Measurements from ENCODE around the gene AKAP13. TPM values are rescaled to one million over a fixed set of nuclear protein-coding genes. Genes with fewer than 3 reads are reported as not detected.

The AKAP13 gene
- total and polyA plus RNA-seq, 2 of the 8 experiments (the other 6 are each of a cell fraction or from before 2014, with no cell fraction given): 14.0 to 46.2 TPM

DNA sequence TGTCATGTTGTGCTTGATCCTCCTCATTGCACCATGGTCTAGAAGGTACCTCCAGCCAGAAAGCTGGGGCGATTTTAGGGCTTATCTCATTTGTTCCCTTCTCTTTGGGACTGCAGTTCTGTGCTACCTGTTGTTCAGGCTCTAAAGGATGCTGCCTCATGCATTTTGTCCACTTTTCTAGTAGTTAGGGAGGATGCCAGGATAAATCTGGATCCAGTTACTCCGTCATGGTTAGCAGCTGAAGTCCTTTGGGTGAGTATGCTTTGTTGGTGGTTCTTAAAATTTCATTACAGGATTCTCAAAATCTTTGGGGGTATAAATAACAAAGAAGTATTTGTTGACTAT is 8.9 kb downstream of the AKAP13 start (continued):
- TF ChIP-seq, protein P1, sequence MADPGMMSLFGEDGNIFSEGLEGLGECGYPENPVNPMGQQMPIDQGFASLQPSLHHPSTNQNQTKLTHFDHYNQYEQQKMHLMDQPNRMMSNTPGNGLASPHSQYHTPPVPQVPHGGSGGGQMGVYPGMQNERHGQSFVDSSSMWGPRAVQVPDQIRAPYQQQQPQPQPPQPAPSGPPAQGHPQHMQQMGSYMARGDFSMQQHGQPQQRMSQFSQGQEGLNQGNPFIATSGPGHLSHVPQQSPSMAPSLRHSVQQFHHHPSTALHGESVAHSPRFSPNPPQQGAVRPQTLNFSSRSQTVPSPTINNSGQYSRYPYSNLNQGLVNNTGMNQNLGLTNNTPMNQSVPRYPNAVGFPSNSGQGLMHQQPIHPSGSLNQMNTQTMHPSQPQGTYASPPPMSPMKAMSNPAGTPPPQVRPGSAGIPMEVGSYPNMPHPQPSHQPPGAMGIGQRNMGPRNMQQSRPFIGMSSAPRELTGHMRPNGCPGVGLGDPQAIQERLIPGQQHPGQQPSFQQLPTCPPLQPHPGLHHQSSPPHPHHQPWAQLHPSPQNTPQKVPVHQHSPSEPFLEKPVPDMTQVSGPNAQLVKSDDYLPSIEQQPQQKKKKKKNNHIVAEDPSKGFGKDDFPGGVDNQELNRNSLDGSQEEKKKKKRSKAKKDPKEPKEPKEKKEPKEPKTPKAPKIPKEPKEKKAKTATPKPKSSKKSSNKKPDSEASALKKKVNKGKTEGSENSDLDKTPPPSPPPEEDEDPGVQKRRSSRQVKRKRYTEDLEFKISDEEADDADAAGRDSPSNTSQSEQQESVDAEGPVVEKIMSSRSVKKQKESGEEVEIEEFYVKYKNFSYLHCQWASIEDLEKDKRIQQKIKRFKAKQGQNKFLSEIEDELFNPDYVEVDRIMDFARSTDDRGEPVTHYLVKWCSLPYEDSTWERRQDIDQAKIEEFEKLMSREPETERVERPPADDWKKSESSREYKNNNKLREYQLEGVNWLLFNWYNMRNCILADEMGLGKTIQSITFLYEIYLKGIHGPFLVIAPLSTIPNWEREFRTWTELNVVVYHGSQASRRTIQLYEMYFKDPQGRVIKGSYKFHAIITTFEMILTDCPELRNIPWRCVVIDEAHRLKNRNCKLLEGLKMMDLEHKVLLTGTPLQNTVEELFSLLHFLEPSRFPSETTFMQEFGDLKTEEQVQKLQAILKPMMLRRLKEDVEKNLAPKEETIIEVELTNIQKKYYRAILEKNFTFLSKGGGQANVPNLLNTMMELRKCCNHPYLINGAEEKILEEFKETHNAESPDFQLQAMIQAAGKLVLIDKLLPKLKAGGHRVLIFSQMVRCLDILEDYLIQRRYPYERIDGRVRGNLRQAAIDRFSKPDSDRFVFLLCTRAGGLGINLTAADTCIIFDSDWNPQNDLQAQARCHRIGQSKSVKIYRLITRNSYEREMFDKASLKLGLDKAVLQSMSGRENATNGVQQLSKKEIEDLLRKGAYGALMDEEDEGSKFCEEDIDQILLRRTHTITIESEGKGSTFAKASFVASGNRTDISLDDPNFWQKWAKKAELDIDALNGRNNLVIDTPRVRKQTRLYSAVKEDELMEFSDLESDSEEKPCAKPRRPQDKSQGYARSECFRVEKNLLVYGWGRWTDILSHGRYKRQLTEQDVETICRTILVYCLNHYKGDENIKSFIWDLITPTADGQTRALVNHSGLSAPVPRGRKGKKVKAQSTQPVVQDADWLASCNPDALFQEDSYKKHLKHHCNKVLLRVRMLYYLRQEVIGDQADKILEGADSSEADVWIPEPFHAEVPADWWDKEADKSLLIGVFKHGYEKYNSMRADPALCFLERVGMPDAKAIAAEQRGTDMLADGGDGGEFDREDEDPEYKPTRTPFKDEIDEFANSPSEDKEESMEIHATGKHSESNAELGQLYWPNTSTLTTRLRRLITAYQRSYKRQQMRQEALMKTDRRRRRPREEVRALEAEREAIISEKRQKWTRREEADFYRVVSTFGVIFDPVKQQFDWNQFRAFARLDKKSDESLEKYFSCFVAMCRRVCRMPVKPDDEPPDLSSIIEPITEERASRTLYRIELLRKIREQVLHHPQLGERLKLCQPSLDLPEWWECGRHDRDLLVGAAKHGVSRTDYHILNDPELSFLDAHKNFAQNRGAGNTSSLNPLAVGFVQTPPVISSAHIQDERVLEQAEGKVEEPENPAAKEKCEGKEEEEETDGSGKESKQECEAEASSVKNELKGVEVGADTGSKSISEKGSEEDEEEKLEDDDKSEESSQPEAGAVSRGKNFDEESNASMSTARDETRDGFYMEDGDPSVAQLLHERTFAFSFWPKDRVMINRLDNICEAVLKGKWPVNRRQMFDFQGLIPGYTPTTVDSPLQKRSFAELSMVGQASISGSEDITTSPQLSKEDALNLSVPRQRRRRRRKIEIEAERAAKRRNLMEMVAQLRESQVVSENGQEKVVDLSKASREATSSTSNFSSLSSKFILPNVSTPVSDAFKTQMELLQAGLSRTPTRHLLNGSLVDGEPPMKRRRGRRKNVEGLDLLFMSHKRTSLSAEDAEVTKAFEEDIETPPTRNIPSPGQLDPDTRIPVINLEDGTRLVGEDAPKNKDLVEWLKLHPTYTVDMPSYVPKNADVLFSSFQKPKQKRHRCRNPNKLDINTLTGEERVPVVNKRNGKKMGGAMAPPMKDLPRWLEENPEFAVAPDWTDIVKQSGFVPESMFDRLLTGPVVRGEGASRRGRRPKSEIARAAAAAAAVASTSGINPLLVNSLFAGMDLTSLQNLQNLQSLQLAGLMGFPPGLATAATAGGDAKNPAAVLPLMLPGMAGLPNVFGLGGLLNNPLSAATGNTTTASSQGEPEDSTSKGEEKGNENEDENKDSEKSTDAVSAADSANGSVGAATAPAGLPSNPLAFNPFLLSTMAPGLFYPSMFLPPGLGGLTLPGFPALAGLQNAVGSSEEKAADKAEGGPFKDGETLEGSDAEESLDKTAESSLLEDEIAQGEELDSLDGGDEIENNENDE (IDR thresholded peaks at IDR 0.05; ENCODE audit: insufficient replicate concordance, low read length): no peak
- TF ChIP-seq CEBPB (IDR thresholded peaks at IDR 0.05; ENCODE audit: low read depth, low read length): no peak
- TF ChIP-seq, protein P2, sequence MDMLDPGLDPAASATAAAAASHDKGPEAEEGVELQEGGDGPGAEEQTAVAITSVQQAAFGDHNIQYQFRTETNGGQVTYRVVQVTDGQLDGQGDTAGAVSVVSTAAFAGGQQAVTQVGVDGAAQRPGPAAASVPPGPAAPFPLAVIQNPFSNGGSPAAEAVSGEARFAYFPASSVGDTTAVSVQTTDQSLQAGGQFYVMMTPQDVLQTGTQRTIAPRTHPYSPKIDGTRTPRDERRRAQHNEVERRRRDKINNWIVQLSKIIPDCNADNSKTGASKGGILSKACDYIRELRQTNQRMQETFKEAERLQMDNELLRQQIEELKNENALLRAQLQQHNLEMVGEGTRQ (IDR thresholded peaks at IDR 0.05; ENCODE audit: low read length): no peak
- no peak for TF ChIP-seq FOSL1 (IDR thresholded peaks at IDR 0.05; ENCODE audit: insufficient read depth, low read depth, low read length)
- no peak for TF ChIP-seq SP4 (IDR thresholded peaks at IDR 0.05; ENCODE audit: low read length)
- TF ChIP-seq SAP30 (IDR thresholded peaks at IDR 0.05; ENCODE audit: insufficient read depth, insufficient replicate concordance, low read length): no peak
- TF ChIP-seq CBX8 (IDR thresholded peaks at IDR 0.05; ENCODE audit: borderline replicate concordance, low read depth, low read length): no peak
- TF ChIP-seq, protein P3, sequence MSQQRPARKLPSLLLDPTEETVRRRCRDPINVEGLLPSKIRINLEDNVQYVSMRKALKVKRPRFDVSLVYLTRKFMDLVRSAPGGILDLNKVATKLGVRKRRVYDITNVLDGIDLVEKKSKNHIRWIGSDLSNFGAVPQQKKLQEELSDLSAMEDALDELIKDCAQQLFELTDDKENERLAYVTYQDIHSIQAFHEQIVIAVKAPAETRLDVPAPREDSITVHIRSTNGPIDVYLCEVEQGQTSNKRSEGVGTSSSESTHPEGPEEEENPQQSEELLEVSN (IDR thresholded peaks at IDR 0.05): no peak
- no peak for TF ChIP-seq JUND (IDR thresholded peaks at IDR 0.05; ENCODE audit: low read length)
- no peak for TF ChIP-seq YY1 (IDR thresholded peaks at IDR 0.05; ENCODE audit: low read depth, low read length)

Measured in H1 (cell line).